Stimulated activated CD8-positive, alpha-beta memory T cell treated with anti-CD3 and anti-CD28 coated beads, Interleukin-12 subunit alpha, Interleukin-12 subunit beta, amount 100 ng/mL, for 24 hours (primary cell): ENCODE data around the gene ATF7.

ENCODE experiments used
- DNase-seq: peaks from one replicate; pipeline ENCODE4 v3.0.0-alpha.2; 2020; ENCODE audit errors: extremely low read depth

The ATF7 gene

GRCh38 chr12:53524476-53524875 is 101.7 kb downstream of the ATF7 start:
- no peak for DNase-seq

DNA sequence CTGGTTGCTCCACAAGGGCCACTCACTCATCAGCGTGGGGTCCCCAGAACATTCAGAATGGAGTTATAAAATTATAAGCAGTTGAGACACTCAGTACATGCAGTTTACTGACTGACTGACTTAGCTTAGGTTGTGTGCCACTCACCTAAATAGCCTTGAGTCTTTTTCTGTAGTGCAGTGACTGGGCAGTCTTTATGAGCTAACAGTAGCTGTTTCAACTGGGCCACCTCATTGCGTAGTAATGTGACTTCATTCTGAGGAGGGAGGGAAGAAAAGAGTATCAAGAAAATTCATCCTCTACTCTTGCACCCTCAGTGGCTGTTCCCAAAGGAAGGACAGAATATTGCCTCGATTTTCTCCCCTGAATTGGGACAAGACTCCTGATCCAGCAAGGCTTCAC is 103.1 kb downstream of the ATF7 start:
- no peak for DNase-seq

DNA sequence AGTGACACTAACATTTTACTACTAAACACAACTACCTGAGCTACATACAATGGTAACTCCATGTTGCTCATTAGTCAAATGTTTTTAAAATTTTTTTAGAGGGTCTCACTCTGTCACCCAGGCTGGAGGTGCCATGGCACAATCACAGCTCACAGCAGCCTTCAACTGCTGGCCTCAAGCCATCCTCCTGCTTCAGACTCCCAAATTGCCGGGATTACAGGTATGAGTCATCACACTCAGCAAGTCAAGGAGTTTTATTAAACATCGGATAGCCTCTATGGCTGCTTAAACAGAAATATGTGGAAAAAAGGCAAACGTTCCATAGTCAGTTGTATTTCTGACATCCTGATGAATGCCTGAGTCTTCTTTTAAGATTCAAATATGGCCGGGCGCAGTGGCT is 107.8 kb downstream of the ATF7 start:
- DNase-seq, result no peak

DNA sequence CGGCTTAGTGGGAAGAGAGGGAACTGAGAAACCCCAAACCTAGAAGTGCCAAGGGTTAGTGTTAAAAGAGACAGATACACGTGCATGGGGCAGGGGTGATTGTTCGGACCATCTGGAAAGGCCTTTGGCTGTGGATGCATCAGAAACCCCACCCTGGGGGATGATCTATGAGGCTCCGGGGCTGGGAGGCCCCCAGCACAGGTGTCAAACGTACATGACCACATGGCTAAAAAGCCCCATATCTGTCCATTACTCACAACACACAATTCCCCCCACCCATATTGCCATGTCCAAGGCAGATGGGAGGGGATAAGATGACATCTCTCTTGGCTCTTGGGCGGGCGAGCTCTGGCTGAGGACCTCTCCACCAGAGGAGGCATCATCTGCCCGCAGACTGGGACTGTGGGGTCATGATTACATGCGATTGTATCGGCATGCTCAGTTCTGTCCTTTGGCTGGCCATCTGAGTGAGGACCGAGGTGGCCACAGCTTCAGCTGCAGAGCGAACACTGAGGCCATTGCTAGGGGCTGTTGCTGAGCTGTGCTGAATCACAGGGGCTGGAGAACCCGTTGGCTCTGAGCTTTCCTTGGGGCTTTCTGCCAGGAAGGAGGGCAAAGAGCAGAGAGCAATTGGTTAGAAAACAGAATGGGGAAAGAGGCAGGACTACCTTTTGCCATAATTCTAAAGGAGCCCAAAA is 109.3 kb downstream of the ATF7 start:
- no peak for DNase-seq

DNA sequence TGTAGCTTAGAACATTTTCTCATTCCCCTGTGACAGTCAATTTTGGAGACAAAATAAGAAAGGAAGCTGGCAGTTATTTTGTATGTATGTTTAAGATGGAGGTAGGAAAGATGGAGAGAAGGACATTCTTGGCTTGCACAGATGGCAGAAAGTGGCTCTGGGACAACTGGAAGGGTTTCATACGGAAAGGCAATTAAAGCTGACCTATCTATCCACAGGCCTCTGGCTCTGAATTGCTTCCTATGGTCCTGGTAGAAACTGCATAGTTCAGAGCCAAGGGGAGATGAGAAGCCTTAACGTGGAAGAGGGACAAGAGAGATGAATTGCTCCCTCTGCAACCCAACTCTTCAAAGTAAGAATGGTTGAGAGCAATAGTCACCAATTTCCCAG is 110.9 kb downstream of the ATF7 start:
- DNase-seq, result no peak

- DNase-seq, result no peak
Observed at GRCh38 chr12:53514628-53515290, 111.4 kb downstream of the ATF7 start.

DNA sequence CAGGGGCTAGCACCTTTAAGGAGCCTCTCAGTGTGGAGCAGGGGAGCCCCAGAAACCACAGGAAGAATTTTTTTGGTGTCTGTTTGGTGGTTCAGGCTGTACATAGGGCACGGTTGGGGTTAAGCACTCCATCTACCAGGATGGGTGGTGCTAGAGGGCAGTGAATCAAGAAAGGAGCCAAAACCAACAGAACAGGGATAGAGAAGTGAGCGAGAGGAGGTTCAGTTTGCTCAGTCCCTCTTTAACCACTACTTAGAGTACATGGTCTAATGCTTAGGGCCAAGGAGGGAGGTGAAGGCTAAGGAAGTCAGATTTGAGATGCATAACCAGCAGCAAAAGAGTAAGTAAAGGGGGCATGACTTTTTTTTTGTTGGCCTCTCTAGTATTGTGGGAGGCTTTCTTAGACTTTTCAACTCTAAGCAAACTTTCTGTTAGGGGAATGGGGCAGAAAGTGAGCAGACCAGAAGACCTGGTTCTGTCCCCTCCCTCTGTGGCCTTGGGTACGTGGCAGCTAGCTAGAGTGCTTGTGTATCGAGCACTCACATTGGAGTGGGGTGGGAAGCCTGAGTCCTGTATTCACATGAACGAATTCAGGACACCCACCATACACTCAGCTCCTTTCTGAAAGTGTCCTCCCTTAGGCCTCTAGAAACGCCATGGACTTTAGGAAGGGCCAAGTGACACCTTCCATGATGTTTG is 112.3 kb downstream of the ATF7 start:
- DNase-seq, result no peak

DNA sequence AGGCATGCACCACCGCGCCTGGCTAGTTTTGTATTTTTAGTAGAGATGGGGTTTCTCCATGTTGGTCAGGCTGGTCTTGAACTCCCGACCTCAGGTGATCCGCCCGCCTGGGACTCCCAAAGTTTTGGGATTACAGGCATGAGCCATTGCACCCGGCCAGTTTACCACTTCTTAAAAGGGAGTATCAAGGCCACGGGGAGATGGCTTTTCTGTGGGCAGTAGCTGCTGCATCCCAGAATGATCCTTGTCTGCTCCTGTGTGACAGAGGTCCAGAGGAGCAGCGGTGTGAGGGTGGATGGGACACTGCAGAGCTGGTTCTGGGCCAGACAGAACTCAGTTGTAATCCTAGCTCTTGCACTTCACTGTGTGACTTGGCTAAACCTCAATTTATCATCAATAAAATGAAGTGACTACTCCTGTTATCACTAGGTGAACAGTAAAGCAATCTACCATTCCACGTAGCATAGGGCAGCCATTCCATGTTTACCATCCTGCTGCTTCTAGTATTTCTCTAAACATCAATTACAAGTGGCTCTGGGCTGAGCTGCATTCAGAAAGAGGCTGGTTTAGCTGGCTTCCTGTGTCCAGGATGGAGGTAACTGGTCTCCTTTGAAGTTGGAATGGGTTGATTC is 115.9 kb downstream of the ATF7 start:
- no peak for DNase-seq

DNA sequence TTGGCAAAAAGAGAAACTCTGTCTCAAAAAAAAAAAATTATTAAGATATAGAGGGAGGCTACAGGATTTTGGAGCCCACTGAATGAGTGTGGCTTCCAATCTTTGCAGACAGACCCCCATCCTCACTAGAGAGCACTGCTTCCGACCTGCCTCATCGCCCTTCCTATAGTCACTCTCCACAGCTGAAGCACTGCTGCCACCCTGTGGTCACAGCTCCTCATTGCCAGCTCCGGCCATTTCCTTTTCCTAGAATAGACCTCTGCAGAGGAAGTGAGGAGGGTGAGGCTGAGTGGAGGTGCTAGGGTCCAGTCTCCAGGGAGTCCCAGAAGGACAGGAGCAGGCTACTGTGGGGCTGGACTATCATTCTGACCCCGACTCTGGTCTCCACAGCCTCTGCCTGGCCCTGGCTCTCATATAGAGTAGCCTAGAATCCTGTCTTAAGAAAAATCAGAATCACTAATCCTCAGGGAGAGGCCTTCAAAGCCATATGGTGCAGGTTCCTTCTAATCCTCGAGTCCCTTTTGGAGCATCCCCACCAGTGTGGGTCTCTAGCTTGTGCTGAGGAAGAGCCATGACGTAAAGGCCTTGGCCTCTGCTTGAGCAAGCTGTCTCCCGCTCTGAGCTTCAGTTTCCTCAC is 117.5 kb downstream of the ATF7 start:
- DNase-seq, result peak; percentile 49

DNA sequence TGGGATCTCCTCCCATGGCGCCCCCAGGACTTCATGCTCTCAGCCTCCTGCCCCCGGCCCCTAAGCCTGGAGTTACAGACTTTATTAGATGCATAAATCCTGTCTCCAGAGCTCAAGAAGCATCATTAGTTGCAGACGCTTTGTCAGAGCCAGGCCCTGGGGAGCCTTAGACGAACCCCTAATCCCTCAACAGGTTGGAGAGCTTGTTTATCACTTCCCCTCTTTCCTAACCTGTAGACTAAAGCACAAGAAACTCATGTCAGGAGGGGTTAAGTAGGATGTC is 118.6 kb downstream of the ATF7 start:
- no peak for DNase-seq

DNA sequence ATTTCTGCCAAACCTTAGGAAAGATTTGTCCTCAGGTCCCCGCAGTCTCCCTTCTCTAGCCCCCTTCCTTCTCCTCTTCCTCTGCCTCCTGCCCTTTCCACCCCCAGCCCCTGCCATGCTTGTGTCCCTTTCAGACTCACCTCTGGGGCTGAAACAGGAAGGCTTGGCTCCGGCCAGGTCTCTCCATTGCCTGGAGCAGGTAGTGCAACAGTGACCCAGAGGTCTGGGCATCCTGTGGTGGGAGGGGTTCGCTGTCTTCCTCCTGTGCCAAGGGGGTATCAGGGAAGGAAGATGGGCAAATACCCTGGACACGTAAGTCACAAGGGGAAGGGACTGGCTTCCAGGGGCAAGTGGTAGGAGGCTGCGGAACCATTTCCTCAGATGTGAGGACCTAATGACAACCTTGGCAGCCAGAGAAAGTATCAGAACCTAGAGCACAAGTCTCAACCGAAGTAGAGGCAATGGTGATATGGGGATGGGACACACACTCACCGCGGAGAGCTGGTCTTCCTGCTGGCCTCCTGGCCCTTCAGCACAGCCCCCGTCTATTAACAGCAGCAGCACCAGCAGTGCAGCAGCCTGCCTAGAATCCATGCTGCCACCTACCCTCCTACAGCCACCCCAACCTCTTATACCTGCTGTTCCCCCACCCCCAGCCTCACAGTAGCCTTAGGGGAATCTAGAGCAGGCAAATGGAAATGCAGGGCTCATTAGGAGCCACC is 119.1 kb downstream of the ATF7 start, which contains the start of gene NPFF:
Gene NPFF (minus strand): TSS at position 604 of the 722 bp plus-strand sequence. CDS start 10 bp downstream, at position 594.
- no peak for DNase-seq

DNA sequence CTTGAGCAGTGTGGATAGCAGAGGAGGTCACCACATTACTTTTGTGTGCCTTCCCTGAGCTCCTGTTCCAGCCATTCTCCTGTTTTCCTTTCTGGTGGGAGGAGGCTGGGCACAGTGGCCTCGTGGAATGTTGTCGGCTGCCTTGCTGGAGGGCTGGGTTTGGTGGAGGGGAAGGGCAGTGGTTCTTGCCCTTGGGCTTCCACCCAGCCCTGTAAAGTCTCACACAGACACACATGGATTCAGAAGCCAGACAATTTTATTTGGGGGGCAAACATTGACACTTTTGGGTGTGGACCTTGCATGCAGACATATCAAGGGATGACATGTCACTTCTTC is 119.8 kb downstream of the ATF7 start:
- no peak for DNase-seq

GRCh38 chr12:53505555-53506449 is 120.4 kb downstream of the ATF7 start:
- no peak for DNase-seq

DNA sequence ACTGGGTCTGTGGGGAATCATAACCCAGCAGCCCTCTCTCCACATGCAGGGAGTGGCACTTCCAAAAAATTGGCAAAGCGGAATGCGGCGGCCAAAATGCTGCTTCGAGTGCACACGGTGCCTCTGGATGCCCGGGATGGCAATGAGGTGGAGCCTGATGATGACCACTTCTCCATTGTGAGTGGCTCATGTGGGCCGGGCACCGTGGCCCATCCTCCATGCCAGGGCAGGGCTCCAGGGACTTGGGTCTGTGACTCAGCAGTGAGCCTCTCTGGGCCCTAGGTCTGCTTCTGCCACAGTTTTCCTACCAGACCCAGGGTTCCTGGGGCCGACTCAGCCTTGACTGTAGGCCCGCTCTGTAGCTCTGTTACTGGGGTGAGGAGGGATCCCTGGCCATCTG is 121.1 kb downstream of the ATF7 start:
- no peak for DNase-seq

GRCh38 chr12:53504004-53504920 is 121.9 kb downstream of the ATF7 start:
- no peak for DNase-seq

DNA sequence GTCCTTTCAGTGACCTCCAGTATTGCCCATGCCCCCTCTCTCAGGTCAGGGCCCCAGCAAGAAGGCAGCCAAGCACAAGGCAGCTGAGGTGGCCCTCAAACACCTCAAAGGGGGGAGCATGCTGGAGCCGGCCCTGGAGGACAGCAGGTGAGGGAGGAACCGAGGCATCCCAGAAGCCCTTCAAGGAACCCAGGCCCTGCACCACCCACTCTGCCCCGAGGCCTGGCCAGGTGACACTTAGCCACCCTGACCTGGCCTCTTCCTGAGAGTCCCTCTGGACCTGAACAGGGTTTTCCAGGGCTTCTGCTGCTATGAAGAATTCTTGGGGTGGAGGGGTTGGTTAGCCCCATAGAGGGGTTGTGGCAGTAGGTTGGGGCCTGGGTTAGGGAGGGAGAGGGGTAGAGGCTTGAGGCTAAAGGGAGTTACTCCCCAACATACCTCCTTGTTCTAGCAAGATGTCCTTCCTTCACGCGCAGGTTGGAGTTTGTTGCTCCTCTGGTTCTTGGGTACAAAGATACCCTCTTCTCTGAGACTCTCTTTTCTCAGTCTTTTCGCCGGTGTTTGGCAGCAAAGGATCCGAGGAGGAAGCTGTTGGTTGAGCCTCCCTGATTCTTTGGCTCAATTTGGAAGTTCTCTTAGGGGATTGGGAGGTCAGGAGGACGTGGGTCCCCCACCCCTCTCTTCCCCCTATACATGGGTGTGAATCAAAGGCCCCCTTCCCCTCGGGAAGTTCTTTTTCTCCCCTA is 123.0 kb downstream of the ATF7 start:
- DNase-seq, result no peak

DNA sequence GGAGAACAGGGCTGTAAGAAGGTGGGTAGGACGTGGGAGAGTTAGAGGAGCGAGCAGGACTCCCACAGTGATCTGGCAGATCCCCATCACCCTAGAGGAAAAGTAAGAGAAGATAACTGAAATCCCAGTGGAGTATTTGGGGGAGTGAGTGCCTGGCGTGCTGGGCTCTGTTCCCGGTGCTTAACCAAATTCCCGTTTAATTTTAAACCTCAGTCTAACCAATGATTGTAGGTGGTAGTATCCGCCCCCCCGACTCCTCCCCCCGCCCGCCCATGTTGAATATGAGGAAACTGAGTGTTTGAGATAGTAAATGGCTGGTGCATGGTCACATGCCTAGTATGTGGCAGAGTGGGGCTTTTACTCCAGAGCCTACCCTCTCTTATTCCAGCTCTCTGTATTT is 123.9 kb downstream of the ATF7 start:
- DNase-seq, result no peak

GRCh38 chr12:53501615-53502181 is 124.5 kb downstream of the ATF7 start:
- DNase-seq, result no peak
